GM21723 (cell line): Measurements from ENCODE around the gene ZNF10.
A peak's percentile ranks its signal among the peaks of the same experiment; 100 is the strongest.

ENCODE experiments used
- ATAC-seq: cut with Tn5 transposase; IDR thresholded peaks from one replicate; pipeline ENCODE4 v1.9.1; 2021; ENCODE audit warnings: mild to moderate bottlenecking, moderate library complexity; ENCODE audit not compliant: unreplicated experiment

Gene ZNF10

DNA sequence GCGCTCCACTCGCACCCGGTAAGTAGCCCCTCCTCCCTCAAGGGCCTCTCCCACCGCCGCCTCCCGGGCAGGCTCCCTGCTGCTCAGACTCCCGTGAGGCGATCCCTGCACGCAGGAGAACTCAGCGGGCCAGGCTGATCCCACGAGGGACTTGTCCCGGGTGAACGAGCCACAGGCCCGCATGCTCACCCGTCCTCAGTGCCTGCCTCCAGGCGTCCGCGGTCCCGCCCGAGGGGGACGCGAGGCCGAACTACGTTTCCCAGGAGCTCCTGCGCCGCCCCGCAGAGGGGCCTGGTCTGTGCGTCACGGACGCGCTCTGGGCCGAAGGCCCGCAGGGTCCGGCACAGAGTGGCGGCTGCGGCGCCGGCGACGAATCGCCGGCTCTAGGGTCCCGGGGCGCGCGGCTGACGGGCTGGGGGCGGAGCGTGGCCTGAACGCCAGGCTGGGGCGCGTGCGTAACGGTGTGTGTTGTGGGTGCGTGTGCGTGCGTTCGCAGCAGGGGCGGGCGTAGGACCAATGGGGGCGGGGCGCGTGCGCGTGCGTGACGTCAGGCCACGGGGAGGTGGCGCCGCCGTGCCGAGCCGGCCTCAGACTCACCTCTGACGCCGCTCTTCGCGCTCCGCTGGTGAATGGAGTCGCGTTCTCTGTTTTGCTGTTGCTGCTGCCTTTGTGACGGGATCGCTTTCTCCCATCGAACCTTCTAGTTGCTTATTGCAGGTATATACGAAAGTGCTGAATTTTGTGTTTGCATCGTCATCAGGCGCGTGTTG, at the start of gene ZNF10, which contains the start of gene ZNF891:
Gene ZNF10, plus strand, starts transcription at position 590 of the 770 bp plus-strand sequence. CDS start 13,866 bp downstream, outside the sequence.
Gene ZNF891, minus strand, starts transcription at position 237 of the 770 bp plus-strand sequence. CDS start 8,356 bp downstream, outside the sequence.
- peak; percentile 95 for ATAC-seq

DNA sequence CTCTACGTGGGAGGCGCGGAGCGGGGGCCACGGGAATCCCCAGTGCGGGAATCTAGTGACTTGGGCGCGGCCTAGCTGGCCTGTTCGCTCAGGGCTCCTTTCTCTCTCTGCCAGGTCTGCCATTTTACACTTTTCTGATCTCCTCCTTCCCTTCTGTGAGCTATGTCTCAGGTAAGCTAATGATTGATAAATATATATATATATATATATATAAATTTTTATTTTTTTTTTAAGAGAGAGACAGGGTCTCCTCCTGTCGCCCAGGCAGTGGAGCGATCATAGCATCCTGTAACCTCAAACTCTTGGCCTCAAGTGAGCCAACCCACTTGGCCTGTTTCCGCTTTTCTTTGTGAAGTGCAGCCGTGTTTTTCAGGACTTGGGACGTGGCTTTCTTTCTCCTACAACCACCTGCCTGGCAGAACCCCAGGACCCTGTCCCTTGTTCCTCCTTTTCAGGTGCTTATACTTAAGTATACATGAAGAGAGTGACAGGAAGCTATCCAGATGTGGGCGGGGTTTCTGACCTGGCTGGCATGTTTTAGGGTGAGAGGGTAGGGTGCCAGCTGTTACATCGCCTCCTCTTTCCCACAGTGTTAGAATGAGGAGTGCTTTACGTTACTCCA, 49.2 kb upstream of the ZNF10 start:
- no peak for ATAC-seq

DNA sequence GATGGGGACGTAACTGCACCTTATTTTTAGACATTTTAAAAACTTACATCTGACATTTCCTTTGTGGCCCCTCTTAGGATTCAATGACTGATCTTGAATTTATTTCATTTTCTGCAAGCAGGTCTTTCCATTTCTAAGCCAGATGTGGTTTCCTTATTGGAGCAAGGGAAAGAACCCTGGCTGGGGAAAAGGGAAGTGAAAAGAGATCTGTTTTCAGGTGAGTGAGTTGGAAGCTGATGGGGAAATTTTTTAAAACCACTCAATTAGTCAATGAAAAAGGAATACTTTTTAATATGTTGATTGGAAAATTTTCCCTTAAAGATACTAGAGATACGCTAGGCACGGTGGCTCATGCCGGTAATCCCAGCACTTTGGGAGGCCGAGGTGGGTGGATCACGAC, 47.1 kb upstream of the ZNF10 start:
- no peak for ATAC-seq

DNA sequence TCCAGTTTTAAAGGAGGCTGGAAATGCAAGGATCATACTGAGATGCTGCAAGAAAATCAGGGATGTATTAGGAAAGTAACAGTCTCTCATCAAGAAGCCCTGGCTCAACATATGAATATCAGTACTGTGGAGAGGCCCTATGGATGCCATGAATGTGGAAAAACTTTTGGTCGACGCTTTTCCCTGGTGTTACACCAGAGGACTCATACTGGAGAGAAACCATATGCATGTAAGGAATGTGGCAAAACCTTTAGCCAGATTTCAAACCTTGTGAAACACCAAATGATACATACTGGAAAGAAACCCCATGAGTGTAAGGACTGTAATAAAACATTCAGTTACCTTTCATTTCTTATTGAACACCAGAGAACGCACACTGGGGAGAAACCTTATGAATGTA, 24.8 kb upstream of the ZNF10 start:
- no peak for ATAC-seq

DNA sequence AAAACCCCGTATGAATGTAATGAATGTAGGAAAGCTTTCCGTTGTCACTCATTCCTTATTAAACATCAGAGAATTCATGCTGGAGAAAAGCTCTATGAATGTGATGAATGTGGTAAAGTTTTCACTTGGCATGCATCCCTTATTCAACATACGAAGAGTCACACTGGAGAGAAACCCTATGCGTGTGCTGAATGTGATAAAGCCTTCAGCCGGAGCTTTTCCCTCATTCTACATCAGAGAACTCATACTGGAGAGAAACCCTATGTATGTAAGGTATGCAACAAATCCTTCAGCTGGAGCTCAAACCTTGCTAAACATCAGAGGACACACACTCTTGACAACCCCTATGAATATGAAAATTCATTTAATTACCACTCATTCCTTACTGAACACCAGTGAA, 24.2 kb upstream of the ZNF10 start:
- no peak for ATAC-seq

DNA sequence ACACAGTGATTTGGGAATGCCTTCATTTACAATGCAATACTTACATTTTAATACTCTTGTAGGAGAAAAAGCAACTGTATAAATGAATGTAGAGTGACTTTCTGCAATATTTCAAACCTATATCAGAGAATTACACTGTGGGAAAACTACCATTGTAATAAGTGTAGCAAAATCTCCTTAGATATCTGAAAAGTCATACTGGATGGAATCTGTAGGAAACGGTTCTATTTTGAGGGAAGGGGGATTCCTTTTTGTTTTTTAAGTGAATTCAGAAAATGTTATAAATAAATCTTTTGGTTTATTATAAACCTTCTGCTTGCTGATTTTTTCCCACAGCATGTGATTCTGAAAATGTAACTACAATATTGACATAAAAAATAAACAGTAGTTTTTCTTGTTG, 23.3 kb upstream of the ZNF10 start:
- ATAC-seq: no peak

GRCh38 chr12:133108150-133108549, 22.3 kb upstream of the ZNF10 start:
- ATAC-seq: no peak

- ATAC-seq: no peak
Measured at GRCh38 chr12:133120385-133121191, 9.8 kb upstream of the ZNF10 start.

DNA sequence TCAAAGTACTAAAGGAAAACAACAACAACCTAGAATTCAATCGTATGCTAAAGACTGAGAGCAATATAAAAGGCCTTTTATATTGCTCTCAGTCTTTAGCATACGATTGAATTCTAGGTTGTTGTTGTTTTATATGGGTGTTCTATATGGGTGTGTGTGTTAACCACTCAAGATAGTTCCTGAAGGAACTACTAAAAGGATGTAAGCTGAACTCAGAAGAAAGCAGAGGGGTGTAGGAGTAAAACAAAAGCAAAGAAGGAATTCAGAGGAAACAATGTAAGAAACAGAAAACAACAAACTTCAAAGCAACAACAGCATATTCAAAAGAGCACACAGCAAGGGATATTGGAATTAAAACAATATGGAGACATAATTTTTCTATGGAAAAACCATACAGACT, 5.8 kb upstream of the ZNF10 start:
- ATAC-seq: no peak

DNA sequence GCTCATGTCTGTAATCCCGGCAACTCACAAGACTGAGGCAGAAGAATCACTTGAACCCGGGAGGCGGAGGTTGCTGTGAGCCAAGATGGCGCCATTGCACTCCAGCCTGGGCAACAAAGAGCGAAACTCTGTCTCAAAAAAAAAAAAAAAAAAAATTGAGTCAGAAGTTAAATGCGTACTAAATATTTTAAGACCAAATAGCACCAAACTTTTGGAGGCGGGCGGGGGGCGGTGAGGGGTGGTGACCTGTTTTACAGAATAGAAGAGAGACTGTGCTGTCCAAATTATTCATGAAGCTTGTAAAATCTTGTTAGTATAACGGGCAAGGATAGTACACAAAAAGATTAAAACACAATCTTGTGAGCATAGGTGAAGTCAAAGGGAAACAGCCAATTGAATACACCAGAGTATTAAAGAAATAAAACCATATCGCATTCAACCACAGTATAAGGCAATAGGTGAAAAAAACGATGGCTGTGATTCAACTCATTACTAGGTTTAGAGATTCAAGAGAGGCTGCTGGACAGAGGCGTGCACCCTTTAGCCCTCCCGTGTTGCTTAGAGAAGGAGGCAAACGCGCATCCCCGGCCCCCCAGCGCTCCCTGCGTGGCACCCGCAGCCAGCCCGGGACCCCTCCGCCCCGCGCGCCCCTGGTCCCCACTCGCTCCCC, 924 bp upstream of the ZNF10 start:
- ATAC-seq: no peak

DNA sequence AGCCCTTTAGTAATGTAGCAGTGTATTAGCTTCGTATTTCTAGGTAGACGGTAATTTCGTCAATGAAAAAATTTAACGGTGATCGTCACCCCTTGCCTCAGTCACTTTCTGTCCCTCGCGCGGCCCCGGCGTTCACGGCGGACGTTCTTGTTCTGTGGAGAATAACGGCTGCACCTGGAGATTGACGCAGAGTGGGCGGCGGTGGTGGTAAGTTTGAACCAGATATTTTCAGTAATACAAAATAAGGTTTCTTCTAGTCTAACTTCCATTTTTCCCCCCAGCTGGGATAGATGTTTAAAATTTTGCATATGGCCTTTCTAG, 341 bp downstream of the ZNF10 start:
- peak; percentile 3 for ATAC-seq

GRCh38 chr12:133135747-133136146, 5.3 kb downstream of the ZNF10 start:
- ATAC-seq: no peak

GRCh38 chr12:133145981-133146380, 15.6 kb downstream of the ZNF10 start:
- no peak for ATAC-seq

GRCh38 chr12:133156125-133156690, 25.8 kb downstream of the ZNF10 start:
- no peak for ATAC-seq

DNA sequence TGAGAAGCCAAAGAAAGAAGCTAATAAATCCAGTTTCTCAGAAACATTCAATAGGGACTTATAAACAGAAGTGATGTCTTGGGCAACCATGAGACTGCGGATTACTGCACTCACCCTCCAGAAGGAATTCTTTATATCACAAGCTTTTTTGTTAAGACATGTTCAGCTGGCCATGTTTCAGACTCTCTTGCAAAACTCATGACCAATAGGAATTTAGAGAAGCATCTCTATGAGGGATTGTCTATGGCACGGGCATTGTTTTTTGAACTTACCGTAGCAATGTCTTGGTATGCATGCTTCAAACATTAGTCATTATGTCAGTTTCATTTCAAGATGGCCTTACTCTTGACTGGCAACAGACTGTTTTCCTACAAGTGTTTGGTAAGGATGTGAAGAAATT, 35.3 kb downstream of the ZNF10 start:
- ATAC-seq: no peak

DNA sequence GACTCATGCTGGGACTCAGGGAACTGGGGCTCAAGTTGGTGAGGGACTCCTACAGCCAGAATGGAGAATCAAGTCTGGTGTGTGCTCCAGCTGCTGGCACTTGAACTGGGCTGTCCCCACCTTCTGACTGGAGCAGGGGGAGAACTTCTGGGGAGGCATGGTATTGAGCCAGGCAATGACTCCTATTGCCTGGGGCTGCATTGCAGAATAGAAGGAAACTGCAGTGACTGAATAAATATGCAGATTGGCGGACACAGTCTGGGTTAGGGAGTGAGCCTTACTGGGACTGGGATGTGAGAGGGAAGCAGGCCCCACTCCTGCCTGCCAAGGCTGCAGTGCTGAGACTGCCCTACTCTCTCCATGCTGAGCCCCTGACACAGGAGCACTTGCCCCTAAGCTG, 42.1 kb downstream of the ZNF10 start:
- ATAC-seq: no peak

GRCh38 chr12:133174901-133175300, 44.5 kb downstream of the ZNF10 start:
- no peak for ATAC-seq

DNA sequence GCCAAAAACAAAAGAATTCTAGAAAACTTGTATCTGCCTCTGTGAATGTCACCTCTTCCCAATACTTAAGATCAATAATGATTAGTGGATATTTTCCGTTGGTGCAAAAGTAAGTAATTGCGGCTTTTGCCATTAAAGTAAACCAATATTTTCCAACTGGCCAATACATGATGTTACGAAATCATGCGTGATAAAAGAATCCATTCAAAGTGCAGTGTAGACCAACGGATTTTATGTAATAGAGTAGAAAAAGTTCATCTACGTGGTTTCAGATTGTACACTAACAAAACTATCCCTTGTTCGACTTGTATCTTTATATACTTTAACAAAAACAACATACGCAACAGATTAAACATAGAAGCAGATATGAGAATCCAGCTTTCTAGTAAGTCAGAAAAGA, 50.2 kb downstream of the ZNF10 start:
- no peak for ATAC-seq

DNA sequence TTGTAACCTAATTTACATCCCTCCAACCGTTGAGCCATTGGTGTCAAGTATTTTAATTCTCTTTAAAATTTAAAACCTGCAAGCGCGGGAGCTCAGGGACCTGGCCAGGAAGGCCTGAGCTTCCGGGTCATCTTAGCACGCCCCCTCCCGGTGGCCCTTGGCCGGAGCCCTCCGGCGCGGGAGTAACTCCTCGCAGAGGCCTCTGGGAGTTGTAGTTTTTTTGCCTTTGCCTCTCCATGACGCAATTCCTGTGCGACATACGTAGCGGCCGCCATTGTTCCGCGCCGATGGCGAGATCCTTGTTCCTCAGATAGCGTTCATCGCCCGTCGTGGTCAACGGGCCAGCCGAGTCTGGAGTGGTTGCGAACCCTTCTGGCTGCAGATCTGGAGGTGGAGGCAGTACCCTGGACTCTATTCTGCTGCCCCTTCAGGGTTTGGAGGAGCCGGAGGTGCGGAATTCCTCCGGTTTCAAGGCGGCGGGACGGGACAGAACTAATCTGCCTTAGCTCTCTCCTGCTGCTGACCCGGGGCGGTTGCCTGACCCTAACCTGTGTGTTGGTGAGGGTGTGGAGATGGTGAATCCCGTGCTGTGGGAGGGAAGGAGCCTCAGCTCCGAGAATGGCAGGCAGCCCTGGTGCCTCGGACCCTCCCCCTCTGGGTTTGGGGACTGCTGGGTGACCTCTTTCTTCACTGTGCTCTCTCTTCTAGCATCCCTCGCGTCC, 51.0 kb downstream of the ZNF10 start, which contains the start of gene ZNF268:
Gene ZNF268, plus strand, starts transcription at position 258 of the 722 bp plus-strand sequence. CDS start 503 bp downstream, outside the sequence.
- peak; percentile 86 for ATAC-seq

DNA sequence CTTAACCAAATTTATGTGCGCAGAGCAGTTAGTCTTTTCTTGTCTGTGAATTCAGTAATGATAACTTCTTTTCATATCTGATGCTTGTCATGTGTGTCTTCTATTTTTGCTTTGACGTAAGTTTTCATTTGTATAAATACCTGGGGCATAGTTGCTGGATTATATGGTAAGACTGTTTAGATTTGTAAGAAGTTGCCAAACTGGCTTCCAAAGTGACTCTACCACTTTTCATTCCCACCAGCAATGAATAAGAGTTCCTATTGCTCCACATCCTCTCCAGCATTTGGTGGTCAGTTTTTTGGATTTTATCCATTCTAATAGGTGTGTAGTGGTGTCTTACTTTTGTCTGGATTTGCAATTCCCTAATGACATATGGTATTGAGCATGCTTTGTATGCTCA, 59.7 kb downstream of the ZNF10 start:
- no peak for ATAC-seq
